HFF-Myc (cell line): Measurements from ENCODE around the gene URAD.
"Not testable (repeated sequence)": the region's sequence is repeated elsewhere in the genome, so short reads cannot be mapped to it uniquely, and the experiment has no call there.

Experiments
- DNase-seq: peaks from one replicate; pipeline ENCODE4 v3.0.0-alpha.2; 2011; ENCODE audit warnings: low read depth; ENCODE audit errors: extremely low read depth
- H3K4me3 ChIP-seq: replicated peaks from 2 replicates; pipeline ENCODE4 v1.5.1; 2011; ENCODE audit warnings: low read depth, mild to moderate bottlenecking, control low read depth, low read length
- TF ChIP-seq, protein P1 (sequence below): IDR thresholded peaks from 2 replicates; pipeline ENCODE4 v1.5.1; 2012; ENCODE audit warnings: mild to moderate bottlenecking, low read depth, low read length, control low read depth; ENCODE audit errors: missing control alignments

Gene URAD

DNA sequence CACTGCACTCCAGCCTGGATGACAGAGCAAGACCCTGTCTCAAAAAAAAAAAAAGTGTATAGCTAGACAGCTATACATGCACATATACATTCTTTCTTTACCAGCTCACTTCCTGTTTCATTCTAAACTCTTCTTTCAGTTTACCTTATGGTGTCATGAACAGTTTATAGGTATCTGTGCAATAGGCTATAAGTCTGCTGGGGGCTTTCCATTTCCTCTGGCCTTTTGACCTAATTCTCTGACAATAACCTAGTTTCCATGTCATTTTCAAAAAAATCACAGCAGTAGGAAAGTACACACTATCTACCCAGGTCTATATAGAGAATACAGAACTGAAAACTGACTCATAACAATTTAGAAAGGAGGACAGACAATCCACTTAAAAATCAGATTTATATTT lies 24.4 kb upstream of the URAD start:
- TF ChIP-seq, protein P1, sequence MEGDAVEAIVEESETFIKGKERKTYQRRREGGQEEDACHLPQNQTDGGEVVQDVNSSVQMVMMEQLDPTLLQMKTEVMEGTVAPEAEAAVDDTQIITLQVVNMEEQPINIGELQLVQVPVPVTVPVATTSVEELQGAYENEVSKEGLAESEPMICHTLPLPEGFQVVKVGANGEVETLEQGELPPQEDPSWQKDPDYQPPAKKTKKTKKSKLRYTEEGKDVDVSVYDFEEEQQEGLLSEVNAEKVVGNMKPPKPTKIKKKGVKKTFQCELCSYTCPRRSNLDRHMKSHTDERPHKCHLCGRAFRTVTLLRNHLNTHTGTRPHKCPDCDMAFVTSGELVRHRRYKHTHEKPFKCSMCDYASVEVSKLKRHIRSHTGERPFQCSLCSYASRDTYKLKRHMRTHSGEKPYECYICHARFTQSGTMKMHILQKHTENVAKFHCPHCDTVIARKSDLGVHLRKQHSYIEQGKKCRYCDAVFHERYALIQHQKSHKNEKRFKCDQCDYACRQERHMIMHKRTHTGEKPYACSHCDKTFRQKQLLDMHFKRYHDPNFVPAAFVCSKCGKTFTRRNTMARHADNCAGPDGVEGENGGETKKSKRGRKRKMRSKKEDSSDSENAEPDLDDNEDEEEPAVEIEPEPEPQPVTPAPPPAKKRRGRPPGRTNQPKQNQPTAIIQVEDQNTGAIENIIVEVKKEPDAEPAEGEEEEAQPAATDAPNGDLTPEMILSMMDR: no peak
- H3K4me3 ChIP-seq: no peak overlapping the region
- DNase-seq: no peak

GRCh38 chr13:28012383-28012782 lies 23.9 kb upstream of the URAD start:
- H3K4me3 ChIP-seq: no peak overlapping the region
- DNase-seq: no peak
- TF ChIP-seq, protein P1: no peak

DNA sequence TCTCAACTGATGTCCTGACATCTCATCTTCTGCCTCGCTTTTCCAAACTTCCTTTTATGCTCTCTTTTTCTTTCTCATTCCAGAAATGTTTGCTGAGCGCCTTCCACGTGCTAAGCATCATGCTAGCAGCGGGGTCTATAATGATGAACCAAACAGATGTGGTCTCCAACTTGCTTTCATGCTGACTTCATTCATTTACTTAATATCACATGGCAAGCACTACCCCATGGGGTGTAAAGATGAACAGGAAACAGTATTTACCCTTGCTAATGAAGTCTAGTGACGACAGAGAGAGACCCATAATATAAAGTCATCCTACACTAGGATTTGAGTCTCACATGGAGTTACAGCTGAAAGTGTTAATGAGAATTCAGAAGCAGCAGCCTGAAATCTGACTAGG lies 21.6 kb upstream of the URAD start:
- TF ChIP-seq, protein P1: no peak
- no peak for DNase-seq
- H3K4me3 ChIP-seq: no peak overlapping the region

DNA sequence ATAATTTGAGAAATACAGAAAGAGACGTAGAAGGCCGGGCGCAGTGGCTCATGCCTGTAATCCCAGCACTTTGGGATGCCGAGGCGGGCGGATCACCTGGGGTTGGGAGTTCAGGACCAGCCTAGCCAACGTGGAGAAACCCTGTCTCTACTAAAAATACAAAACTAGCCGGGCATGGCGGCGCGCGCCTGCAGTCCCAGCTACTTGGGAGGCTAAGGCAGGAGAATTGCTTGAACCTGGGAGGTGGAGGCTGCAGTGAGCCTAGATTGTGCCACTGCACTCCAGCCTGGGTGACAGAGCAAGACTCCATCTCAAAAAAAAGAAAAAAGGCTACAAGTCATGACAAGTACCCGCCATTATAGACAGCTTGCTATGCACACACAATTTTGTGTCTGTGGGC lies 16.5 kb upstream of the URAD start:
- DNase-seq, H3K4me3 ChIP-seq: not testable (repeated sequence)

GRCh38 chr13:28002886-28003698 lies 14.6 kb upstream of the URAD start:
- DNase-seq: no peak
- TF ChIP-seq, protein P1: no peak
- no peak overlapping the region for H3K4me3 ChIP-seq

GRCh38 chr13:28001837-28002473 lies 13.5 kb upstream of the URAD start:
- no peak for DNase-seq
- H3K4me3 ChIP-seq: no peak overlapping the region
- TF ChIP-seq, protein P1: no peak

- TF ChIP-seq, protein P1: no peak
- DNase-seq: no peak
- H3K4me3 ChIP-seq: no peak overlapping the region
These were observed 12.6 kb upstream of the URAD start for GRCh38 chr13:28001049-28001448.
